Mucosa of rectum (tissue), 2 donors: ENCODE data around the gene VPS13D.

Source experiments
- H3K27ac ChIP-seq, 2 donors: one replicate each; pipeline ENCODE4 v1.7.0; 2013; ENCODE audit warnings: inconsistent platforms in 2 of 2, low read depth in 2 of 2, low read length in 2 of 2
- H3K27me3 ChIP-seq, 2 donors: one replicate each; pipeline ENCODE4 v1.7.0; 2013; ENCODE audit warnings: low read length in 2 of 2; ENCODE audit not compliant: control insufficient read depth in 2 of 2, insufficient read depth in 2 of 2
- H3K36me3 ChIP-seq, 2 donors: one replicate each; pipeline ENCODE4 v1.7.0; 2013; ENCODE audit warnings: low read length in 2 of 2; ENCODE audit not compliant: control insufficient read depth in 2 of 2, insufficient read depth in 2 of 2
- H3K4me1 ChIP-seq, 2 donors: one replicate each; pipeline ENCODE4 v1.7.0; 2013; ENCODE audit warnings: low read length in 2 of 2, mild to moderate bottlenecking in 1 of 2; ENCODE audit not compliant: control insufficient read depth in 2 of 2, insufficient read depth in 2 of 2
- H3K4me3 ChIP-seq, 2 donors: one replicate each; pipeline ENCODE4 v1.7.0; 2013; ENCODE audit warnings: low read length in 2 of 2
- H3K9ac ChIP-seq, 2 donors: one replicate each; pipeline ENCODE4 v1.7.0; 2013; ENCODE audit warnings: low read length in 2 of 2, low read depth in 1 of 2, mild to moderate bottlenecking in 1 of 2
- H3K9me3 ChIP-seq, 2 donors: one replicate each; pipeline ENCODE4 v1.7.0; 2013; ENCODE audit warnings: low read length in 2 of 2; ENCODE audit not compliant: control insufficient read depth in 2 of 2
- donor health status: healthy.
- donor health status: Normal muscosa, but diverticular disease.

Gene VPS13D

GRCh38 chr1:12428334-12428733, 198.5 kb downstream of the VPS13D start:
- H3K27ac ChIP-seq = no peak overlapping the region
- H3K27me3 ChIP-seq = no peaks in the 10 kb centered on the region
- H3K36me3 ChIP-seq = peaks cover 14 to 16% of the 10 kb centered on the region in 2 donors
- H3K9me3 ChIP-seq = no peaks in the 10 kb centered on the region
- peaks cover 2 to 10% of the 10 kb centered on the region in 2 donors for H3K4me1 ChIP-seq
- no peak overlapping the region for H3K4me3 ChIP-seq
- no peak overlapping the region for H3K9ac ChIP-seq

GRCh38 chr1:12430525-12430924, 200.7 kb downstream of the VPS13D start:
- H3K27ac ChIP-seq = no peak overlapping the region

GRCh38 chr1:12432897-12433296, 203.1 kb downstream of the VPS13D start:
- no peak overlapping the region for H3K27ac ChIP-seq
- H3K9me3 ChIP-seq = no peaks in the 10 kb centered on the region
- peaks cover 11 to 15% of the 10 kb centered on the region in 2 donors for H3K4me1 ChIP-seq
- H3K27me3 ChIP-seq = no peaks in the 10 kb centered on the region
- no peak overlapping the region for H3K9ac ChIP-seq
- H3K4me3 ChIP-seq = no peak overlapping the region
- peaks cover 13 to 19% of the 10 kb centered on the region in 2 donors for H3K36me3 ChIP-seq

More at GRCh38 chr1:12430525-12430924, 200.7 kb downstream of the VPS13D start:
- Histone ChIP-seq H3K36me3 (peaks cover 16 to 17% of the 10 kb centered on the region in 2 donors), H3K9ac (no peak overlapping the region), H3K27me3 (no peaks in the 10 kb centered on the region), H3K4me3 (no peak overlapping the region), H3K9me3 (no peaks in the 10 kb centered on the region), H3K4me1 (peaks cover 11 to 19% of the 10 kb centered on the region in 2 donors)

GRCh38 chr1:12433323-12434053, 203.7 kb downstream of the VPS13D start:
- H3K9ac ChIP-seq = peak overlapping the region in 1 of 2 donors; percentile 3
- no peak overlapping the region for H3K4me3 ChIP-seq
- H3K27ac ChIP-seq = no peak overlapping the region
- no peaks in the 10 kb centered on the region for H3K9me3 ChIP-seq
- H3K4me1 ChIP-seq = peaks cover 11% of the 10 kb centered on the region in 2 donors
- H3K27me3 ChIP-seq = no peaks in the 10 kb centered on the region
- H3K36me3 ChIP-seq = peaks cover 12 to 19% of the 10 kb centered on the region in 2 donors

GRCh38 chr1:12434174-12434573, 204.3 kb downstream of the VPS13D start:
- Histone ChIP-seq H3K27me3 (no peaks in the 10 kb centered on the region), H3K9ac (no peak overlapping the region), H3K4me1 (peaks cover 11% of the 10 kb centered on the region in 2 donors), H3K36me3 (peaks cover 9 to 17% of the 10 kb centered on the region in 2 donors), H3K9me3 (no peaks in the 10 kb centered on the region), H3K27ac (peak overlapping the region in 1 of 2 donors; percentile 27), H3K4me3 (no peak overlapping the region)

GRCh38 chr1:12434686-12435085, 204.9 kb downstream of the VPS13D start:
- H3K9ac ChIP-seq = no peak overlapping the region
- no peak overlapping the region for H3K4me3 ChIP-seq
- H3K9me3 ChIP-seq = no peaks in the 10 kb centered on the region
- peaks cover 11% of the 10 kb centered on the region in 2 donors for H3K4me1 ChIP-seq
- H3K27ac ChIP-seq = no peak overlapping the region
- no peaks in the 10 kb centered on the region for H3K27me3 ChIP-seq
- peaks cover 11 to 17% of the 10 kb centered on the region in 2 donors for H3K36me3 ChIP-seq

- Histone ChIP-seq H3K9me3 (no peaks in the 10 kb centered on the region), H3K36me3 (peaks cover 9 to 14% of the 10 kb centered on the region in 2 donors), H3K27me3 (no peaks in the 10 kb centered on the region), H3K4me3 (no peak overlapping the region), H3K4me1 (peaks cover 11% of the 10 kb centered on the region in 2 donors), H3K27ac (peak overlapping the region; percentile 12 to 45), H3K9ac (no peak overlapping the region)
Measured at GRCh38 chr1:12435639-12436344, 206.0 kb downstream of the VPS13D start.

GRCh38 chr1:12436345-12436658, 206.5 kb downstream of the VPS13D start:
- peaks cover 11% of the 10 kb centered on the region in 2 donors for H3K4me1 ChIP-seq
- peaks cover 13 to 14% of the 10 kb centered on the region in 2 donors for H3K36me3 ChIP-seq
- no peaks in the 10 kb centered on the region for H3K9me3 ChIP-seq
- H3K9ac ChIP-seq = no peak overlapping the region
- no peak overlapping the region for H3K4me3 ChIP-seq
- H3K27ac ChIP-seq = peak overlapping the region; percentile 12 to 45
- H3K27me3 ChIP-seq = no peaks in the 10 kb centered on the region

- Histone ChIP-seq H3K9ac (no peak overlapping the region), H3K4me1 (peaks cover 11% of the 10 kb centered on the region in 2 donors), H3K9me3 (no peaks in the 10 kb centered on the region), H3K36me3 (peaks cover 14 to 15% of the 10 kb centered on the region in 2 donors), H3K4me3 (no peak overlapping the region), H3K27me3 (no peaks in the 10 kb centered on the region), H3K27ac (no peak overlapping the region)
Measured at GRCh38 chr1:12436817-12437599, 207.2 kb downstream of the VPS13D start.

- Histone ChIP-seq H3K9ac (no peak overlapping the region), H3K27me3 (no peaks in the 10 kb centered on the region), H3K27ac (no peak overlapping the region), H3K9me3 (no peaks in the 10 kb centered on the region), H3K4me3 (no peak overlapping the region), H3K36me3 (peaks cover 14 to 17% of the 10 kb centered on the region in 2 donors), H3K4me1 (peaks cover 11% of the 10 kb centered on the region in 2 donors)
Measured at GRCh38 chr1:12437629-12438028, 207.8 kb downstream of the VPS13D start.
